BLaER1 (cell line): ENCODE data around the gene ARHGEF11.
"Not testable (repeated sequence)": the region's sequence is repeated elsewhere in the genome, so short reads cannot be mapped to it uniquely, and the experiment has no call there.

Experiments used
- H3K27ac ChIP-seq: shearing (Covaris generic); formaldehyde crosslinking; 2 replicates; pipeline ENCODE4 v1.8.1; 2022
- H3K27me3 ChIP-seq: shearing (Covaris generic); formaldehyde crosslinking; 2 replicates; pipeline ENCODE4 v1.8.1; 2022
- H3K36me3 ChIP-seq: shearing (Covaris generic); formaldehyde crosslinking; 2 replicates; pipeline ENCODE4 v1.8.1; 2022
- H3K4me1 ChIP-seq: shearing (Covaris generic); formaldehyde crosslinking; 2 replicates; pipeline ENCODE4 v1.8.1; 2022
- H3K4me2 ChIP-seq: shearing (Covaris generic); formaldehyde crosslinking; 2 replicates; pipeline ENCODE4 v1.8.1; 2022
- H3K4me3 ChIP-seq: shearing (Covaris generic); formaldehyde crosslinking; 2 replicates; pipeline ENCODE4 v1.8.1; 2022
- H3K9ac ChIP-seq: shearing (Covaris generic); formaldehyde crosslinking; 2 replicates; pipeline ENCODE4 v1.8.1; 2022
- H3K9me3 ChIP-seq: shearing (Covaris generic); formaldehyde crosslinking; 2 replicates; pipeline ENCODE4 v1.8.1; 2022
- H4K20me1 ChIP-seq: shearing (Covaris generic); formaldehyde crosslinking; 2 replicates; pipeline ENCODE4 v1.8.1; 2022
- Cebpa-rat ChIP-seq: shearing (Covaris generic); IDR thresholded peaks from 2 replicates; pipeline ENCODE4 v1.8.1; 2022

Gene ARHGEF11

DNA sequence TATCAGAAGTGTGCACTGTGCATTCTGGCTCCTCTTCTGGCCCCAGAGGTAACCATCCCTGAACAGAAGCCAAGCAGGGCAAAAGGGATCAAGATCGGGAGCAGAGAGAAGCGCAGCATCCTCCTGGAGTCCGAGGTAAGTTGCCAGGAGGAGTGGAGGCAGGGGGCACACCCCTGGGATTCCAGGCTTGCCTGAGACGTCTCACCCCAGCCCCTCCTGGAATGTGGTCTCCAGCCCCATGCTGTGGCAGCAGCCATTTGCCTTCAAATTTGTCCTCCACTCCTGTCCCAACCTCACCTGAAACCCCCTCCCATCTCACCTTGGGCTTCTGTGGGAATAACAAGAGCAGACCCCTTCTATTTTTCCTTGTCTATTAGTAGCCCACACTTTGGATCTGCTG, 115.1 kb downstream of the ARHGEF11 start:
- Histone ChIP-seq H4K20me1 (peaks cover 15% of the 10 kb centered on the region; the same call in 1 of the 2 replicates), H3K4me3 (no peak overlapping the region), H3K4me2 (no peak overlapping the region), H3K27ac (no peak overlapping the region), H3K36me3 (peaks cover 16% of the 10 kb centered on the region), H3K27me3 (peaks cover 56% of the 10 kb centered on the region), H3K4me1 (peaks cover 16% of the 10 kb centered on the region; the same call in 1 of the 2 replicates), H3K9me3 (no peaks in the 10 kb centered on the region), H3K9ac (no peak overlapping the region)
- TF ChIP-seq Cebpa-rat, result no peak

DNA sequence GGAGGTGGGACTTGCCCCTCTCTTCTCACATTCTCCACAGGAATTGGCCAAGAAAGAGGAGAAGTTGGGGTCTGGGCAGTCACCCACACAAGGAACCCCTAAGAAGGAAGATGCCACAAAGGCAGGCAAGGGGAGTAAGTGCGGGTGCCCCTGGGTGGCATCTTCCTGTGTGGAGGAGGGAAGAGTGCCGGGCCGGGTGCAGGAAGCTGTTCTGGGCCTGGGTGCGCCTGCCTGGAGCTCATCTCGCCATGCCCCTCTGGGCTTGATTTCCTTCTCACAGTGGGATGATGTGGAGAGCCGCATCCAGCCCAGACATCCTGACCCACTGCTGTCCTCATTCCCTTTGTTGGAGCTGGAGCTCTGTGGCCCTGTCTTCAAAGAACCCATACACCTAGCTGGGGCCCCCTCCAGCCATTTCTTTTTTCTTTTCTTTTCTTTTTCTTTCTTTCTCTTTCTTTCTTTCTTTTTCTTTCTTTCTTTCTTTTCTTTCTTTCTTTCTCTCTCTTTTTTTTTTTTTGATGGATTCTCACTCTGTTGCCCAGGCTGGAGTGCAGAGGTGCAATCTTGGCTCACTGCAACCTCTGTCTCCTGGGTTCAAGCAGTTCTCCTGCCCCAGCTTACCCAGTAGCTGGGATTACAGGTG, 115.8 kb downstream of the ARHGEF11 start:
- no peak overlapping the region for H3K4me3 ChIP-seq
- H3K9me3 ChIP-seq, result no peaks in the 10 kb centered on the region
- H3K9ac ChIP-seq, result no peak overlapping the region
- no peak overlapping the region for H3K27ac ChIP-seq
- no peak for TF ChIP-seq Cebpa-rat
- H3K4me2 ChIP-seq, result no peak overlapping the region
- H3K4me1 ChIP-seq, result peaks cover 16% of the 10 kb centered on the region; the same call in 1 of the 2 replicates
- peaks cover 64% of the 10 kb centered on the region for H3K27me3 ChIP-seq
- peaks cover 9% of the 10 kb centered on the region; the same call in 1 of the 2 replicates for H3K36me3 ChIP-seq
- H4K20me1 ChIP-seq, result peaks cover 23% of the 10 kb centered on the region; the same call in 1 of the 2 replicates

DNA sequence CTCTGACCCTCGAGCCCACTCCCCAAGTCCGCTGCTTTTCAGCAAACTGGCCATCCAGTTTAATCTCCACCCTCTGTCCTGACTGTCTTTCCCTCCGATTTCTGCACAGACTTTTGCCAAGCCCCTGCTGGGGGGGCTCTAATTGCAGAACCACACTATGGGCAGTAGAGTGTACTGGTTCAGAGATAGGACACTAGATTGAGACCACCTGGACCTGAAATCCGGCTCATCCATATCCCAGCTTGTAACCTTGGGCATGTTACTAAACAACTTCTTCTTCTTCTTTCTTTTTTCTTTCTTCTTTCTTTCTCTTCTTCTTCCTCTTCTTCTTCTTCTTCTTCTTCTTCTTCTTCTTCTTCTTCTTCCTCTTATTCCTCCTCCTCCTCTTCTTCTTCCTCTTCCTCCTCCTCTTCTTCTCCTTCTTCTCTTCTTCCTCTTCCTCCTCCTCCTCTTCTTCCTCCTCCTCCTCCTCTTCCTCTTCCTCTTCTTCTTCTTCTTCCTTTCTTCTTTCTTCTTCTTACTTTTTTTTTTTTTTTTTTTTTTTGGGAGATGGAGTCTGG, 117.4 kb downstream of the ARHGEF11 start:
- H3K9ac ChIP-seq, result no peak overlapping the region
- H3K36me3 ChIP-seq, result peaks cover 1% of the 10 kb centered on the region; the same call in 1 of the 2 replicates
- peaks cover 80% of the 10 kb centered on the region for H3K27me3 ChIP-seq

DNA sequence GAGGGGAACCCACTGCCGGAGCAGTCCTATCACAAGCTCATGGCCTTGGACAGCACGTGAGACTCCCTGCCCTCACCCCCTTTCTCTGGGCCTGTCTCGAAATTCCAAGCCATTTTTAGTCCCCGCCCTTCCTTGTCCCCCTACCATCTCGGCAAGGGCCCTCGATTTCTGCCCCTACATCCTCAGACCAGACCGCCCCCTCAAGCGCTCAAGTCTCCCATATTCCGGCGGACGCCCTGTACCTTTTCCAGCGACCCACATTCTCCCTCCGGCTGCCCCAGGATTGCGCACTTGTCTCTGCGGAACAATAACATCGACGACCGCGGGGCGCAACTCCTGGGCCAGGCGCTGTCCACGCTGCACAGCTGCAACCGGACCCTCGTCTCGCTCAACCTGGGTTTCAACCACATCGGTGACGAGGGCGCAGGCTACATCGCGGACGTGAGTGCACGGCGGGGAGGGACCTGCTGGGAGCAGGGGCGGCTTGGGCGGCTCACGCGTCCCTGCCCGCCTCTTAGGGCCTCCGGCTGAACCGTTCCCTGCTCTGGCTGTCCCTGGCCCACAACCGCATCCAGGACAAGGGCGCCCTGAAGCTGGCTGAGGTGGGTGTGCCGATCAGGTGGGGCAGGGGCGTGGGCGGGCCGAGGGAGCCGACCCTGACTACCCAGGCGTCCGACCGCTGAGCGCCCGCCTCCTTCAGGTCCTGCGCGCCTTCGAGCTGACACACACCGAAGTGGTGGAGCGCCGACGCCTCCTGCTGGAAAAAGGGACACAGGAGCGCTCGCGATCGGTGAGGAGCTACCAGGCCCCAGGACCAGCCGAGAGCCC, 118.1 kb downstream of the ARHGEF11 start:
- peak overlapping the region; percentile 57 for H3K4me3 ChIP-seq

More for the DNA sequence above, 117.4 kb downstream of the ARHGEF11 start:
- Histone ChIP-seq H3K27ac (no peak overlapping the region), H3K4me3 (no peak overlapping the region), H3K4me2 (peak overlapping the region; percentile 58; the same call in 1 of the 2 replicates), H3K9me3 (no peaks in the 10 kb centered on the region), H3K4me1 (peaks cover 16% of the 10 kb centered on the region; the same call in 1 of the 2 replicates), H4K20me1 (peaks cover 27% of the 10 kb centered on the region; the same call in 1 of the 2 replicates)
- TF ChIP-seq Cebpa-rat, result no peak

DNA sequence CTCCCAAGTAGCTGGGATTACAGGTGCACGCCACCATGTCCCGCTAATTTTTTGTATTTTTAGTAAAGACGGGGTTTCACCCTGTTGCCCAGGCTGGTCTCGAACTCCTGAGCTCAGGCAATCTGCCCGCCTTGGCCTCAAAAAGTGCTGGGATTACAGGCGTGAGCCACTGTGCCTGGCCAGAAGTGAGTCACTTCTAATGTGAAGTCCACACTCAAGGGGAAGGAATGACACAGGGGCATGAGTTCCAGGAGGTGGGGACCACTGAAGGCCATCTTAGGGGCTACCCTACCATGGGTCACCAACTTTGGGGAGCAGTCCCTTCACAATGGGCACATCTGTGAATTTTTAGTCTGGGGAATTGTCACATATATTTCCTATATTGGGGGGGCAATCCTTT, 118.8 kb downstream of the ARHGEF11 start:
- peaks cover 94% of the 10 kb centered on the region for H3K27me3 ChIP-seq
- H3K4me1 ChIP-seq, result peaks cover 15% of the 10 kb centered on the region; the same call in 1 of the 2 replicates
- not testable (repeated sequence) for H3K36me3 ChIP-seq, H3K9ac ChIP-seq, H3K9me3 ChIP-seq, H3K27ac ChIP-seq, H3K4me2 ChIP-seq, H3K4me3 ChIP-seq
- H4K20me1 ChIP-seq, result peaks cover 33% of the 10 kb centered on the region; the same call in 1 of the 2 replicates

More for the DNA sequence above, 118.1 kb downstream of the ARHGEF11 start:
- no peak for TF ChIP-seq Cebpa-rat
- peak overlapping the region; percentile 58 for H3K4me2 ChIP-seq
- no peak overlapping the region for H3K9ac ChIP-seq
- H3K27me3 ChIP-seq, result peaks cover 87% of the 10 kb centered on the region
- no peaks in the 10 kb centered on the region for H3K9me3 ChIP-seq
- H3K36me3 ChIP-seq, result no peaks in the 10 kb centered on the region
- peaks cover 16% of the 10 kb centered on the region; the same call in 1 of the 2 replicates for H3K4me1 ChIP-seq
- H3K27ac ChIP-seq, result no peak overlapping the region
- peaks cover 33% of the 10 kb centered on the region; the same call in 1 of the 2 replicates for H4K20me1 ChIP-seq

DNA sequence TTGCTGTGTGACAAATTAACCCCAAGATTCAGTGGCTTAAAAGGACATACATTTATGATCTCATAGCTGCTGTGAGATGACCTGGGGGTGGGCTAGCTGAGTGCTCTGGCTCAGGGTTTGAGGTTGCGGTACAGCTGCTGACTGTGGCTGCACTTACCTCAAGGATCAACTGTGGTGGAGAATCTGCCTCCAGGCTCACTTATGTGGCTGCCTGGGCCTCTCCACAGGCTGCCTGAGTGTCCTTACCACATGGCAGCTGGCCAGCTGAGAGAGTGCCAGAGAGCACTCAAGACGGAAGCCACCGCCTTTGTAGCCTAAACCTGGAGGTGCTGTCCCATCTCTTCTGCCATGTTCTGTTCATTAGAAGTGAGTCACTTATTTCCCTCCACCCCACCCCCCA, 119.4 kb downstream of the ARHGEF11 start:
- peaks cover 99% of the 10 kb centered on the region for H3K27me3 ChIP-seq

DNA sequence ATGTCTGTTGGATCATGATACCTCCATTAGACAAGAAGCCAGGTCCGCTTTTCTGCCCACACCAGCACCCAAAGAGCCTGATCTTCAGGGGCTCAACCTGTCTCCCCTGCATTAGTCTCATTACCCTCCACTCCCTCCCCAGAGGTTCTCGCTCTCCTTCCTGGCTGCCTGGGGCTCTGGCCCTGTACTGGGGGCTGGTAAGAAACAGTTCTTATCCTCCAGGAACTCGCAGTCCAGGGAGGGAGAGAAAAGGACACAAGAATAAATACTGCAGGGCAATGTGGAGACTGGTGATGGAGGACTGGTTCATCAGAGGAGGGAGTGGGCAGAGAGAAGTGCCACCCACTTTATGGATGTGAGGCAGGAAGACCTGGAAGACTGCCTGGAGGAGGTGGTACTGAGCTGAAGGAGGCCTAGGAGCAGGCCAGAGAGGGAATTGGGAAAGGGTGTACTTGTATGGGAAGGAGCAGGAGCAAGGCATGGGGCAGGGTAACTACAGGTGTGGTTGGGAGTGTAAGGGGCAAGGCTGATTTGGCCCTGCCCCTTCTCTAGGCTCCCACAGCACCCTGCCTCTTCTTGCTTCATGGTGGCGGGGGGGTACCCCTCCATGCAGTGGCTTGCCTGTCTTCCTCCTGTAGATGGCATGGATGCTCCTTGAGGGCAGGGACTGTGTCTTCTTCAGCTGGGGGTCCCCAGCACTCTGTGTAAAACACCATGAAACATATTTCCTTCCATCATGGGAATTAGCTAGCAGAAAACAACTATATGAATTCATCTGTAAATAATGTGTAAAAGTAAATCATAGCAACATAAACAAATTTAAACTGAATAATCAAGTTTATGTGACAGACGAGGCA, 120.2 kb downstream of the ARHGEF11 start:
- Histone ChIP-seq H3K9ac (no peak overlapping the region), H3K36me3 (no peaks in the 10 kb centered on the region), H4K20me1 (peaks cover 33% of the 10 kb centered on the region; the same call in 1 of the 2 replicates), H3K27ac (no peak overlapping the region), H3K4me1 (0 out of 2 replicates have a peak, but pooled peaks cover 7% of the 10 kb centered on the region), H3K4me2 (no peak overlapping the region), H3K9me3 (peaks cover 4% of the 10 kb centered on the region), H3K27me3 (peaks cover 100% of the 10 kb centered on the region), H3K4me3 (no peak overlapping the region)
- TF ChIP-seq Cebpa-rat, result no peak

More for the DNA sequence above, 119.4 kb downstream of the ARHGEF11 start:
- H3K9me3 ChIP-seq, result no peaks in the 10 kb centered on the region
- H3K9ac ChIP-seq, result no peak overlapping the region
- peaks cover 10% of the 10 kb centered on the region; the same call in 1 of the 2 replicates for H3K4me1 ChIP-seq
- no peak overlapping the region for H3K4me3 ChIP-seq
- no peak overlapping the region for H3K4me2 ChIP-seq
- H3K27ac ChIP-seq, result no peak overlapping the region
- no peaks in the 10 kb centered on the region for H3K36me3 ChIP-seq
- TF ChIP-seq Cebpa-rat, result no peak
- H4K20me1 ChIP-seq, result peaks cover 33% of the 10 kb centered on the region; the same call in 1 of the 2 replicates

DNA sequence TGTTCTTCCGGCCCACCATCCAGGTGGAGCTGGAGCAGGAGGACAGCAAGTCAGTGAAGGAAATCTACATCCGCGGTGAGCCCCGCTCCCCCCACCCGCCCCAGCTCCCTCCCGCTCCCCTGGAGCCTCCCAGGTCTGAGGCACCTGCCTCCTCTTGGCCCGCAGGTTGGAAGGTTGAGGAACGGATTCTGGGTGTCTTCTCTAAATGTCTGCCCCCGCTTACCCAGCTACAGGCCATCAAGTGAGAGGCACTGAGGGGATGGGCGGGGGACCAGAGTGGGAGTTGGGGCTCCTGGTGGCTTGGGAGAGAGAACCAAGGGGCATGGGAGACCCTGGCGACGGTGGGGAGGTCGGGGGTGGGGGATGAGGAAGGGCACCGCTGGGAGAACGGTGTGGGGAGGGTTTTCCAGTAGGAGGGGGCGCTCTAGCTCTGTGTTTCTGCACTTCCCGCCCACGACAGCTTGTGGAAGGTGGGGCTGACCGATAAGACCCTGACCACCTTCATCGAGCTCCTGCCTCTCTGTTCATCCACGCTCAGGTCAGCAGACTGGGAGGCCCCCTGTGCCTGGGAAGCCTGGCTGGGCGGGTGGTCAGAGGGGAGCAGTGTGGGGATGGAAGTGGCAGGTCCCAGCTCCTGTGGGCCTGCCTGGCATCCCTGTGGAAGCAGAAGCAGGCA, 120.9 kb downstream of the ARHGEF11 start:
- TF ChIP-seq Cebpa-rat, result no peak
- H3K9ac ChIP-seq, result no peak overlapping the region
- H4K20me1 ChIP-seq, result peaks cover 33% of the 10 kb centered on the region; the same call in 1 of the 2 replicates
- no peak overlapping the region for H3K4me2 ChIP-seq
- peaks cover 100% of the 10 kb centered on the region for H3K27me3 ChIP-seq
- peaks cover 12% of the 10 kb centered on the region for H3K9me3 ChIP-seq
- H3K4me3 ChIP-seq, result no peak overlapping the region
- no peak overlapping the region for H3K27ac ChIP-seq
- 0 out of 2 replicates have a peak, but pooled peaks cover 7% of the 10 kb centered on the region for H3K4me1 ChIP-seq
- H3K36me3 ChIP-seq, result no peaks in the 10 kb centered on the region
